IMR-90 (cell line): ENCODE measurements around the gene EXOC2.

Experiments
- BHLHE40 ChIP-seq: fragments of 150-350 bp; IDR thresholded peaks from 2 replicates; pipeline ENCODE4 v1.6.1; 2016; ENCODE audit warnings: mild to moderate bottlenecking, low read depth, low read length
- CEBPB ChIP-seq: IDR thresholded peaks from 2 replicates; pipeline ENCODE4 v1.6.1; 2012; ENCODE audit warnings: low read depth, low read length, improper control_type of control experiment
- CHD1 ChIP-seq: IDR thresholded peaks from 2 replicates; pipeline ENCODE4 v1.6.1; 2012; ENCODE audit warnings: low read depth, low read length, improper control_type of control experiment
- ELK1 ChIP-seq: fragments of 150-350 bp; IDR thresholded peaks from 2 replicates; pipeline ENCODE4 v1.6.1; 2016; ENCODE audit warnings: low read depth, mild to moderate bottlenecking, low read length, moderate library complexity, borderline replicate concordance
- MAZ ChIP-seq: IDR thresholded peaks from 2 replicates; pipeline ENCODE4 v1.6.1; 2012; ENCODE audit warnings: low read depth, mild to moderate bottlenecking, low read length, improper control_type of control experiment, moderate library complexity, borderline replicate concordance
- MXI1 ChIP-seq: IDR thresholded peaks from 2 replicates; pipeline ENCODE4 v1.6.1; 2012; ENCODE audit warnings: low read depth, mild to moderate bottlenecking, low read length, moderate library complexity, borderline replicate concordance
- POLR2A ChIP-seq: IDR thresholded peaks from 2 replicates; pipeline ENCODE4 v1.6.1; 2012; ENCODE audit warnings: mild to moderate bottlenecking, low read depth, low read length
- RAD21 ChIP-seq: IDR thresholded peaks from 2 replicates; pipeline ENCODE4 v1.6.1; 2012; ENCODE audit warnings: low read length, improper control_type of control experiment
- RCOR1 ChIP-seq: IDR thresholded peaks from 2 replicates; pipeline ENCODE4 v1.6.1; 2012; ENCODE audit warnings: mild to moderate bottlenecking, low read length, improper control_type of control experiment; ENCODE audit not compliant: insufficient replicate concordance
- SMC3 ChIP-seq: fragments of 150-350 bp; IDR thresholded peaks from 2 replicates; pipeline ENCODE4 v1.6.1; 2016; ENCODE audit warnings: low read depth, mild to moderate bottlenecking, antibody characterized with exemption, low read length, moderate library complexity
- USF2 ChIP-seq: fragments of 150-350 bp; IDR thresholded peaks from 2 replicates; pipeline ENCODE4 v1.6.1; 2017; ENCODE audit warnings: mild to moderate bottlenecking, antibody characterized with exemption, low read length, low read depth
- TF ChIP-seq, protein P1 (sequence below): conservative IDR thresholded peaks from 2 replicates; pipeline ENCODE4 v1.5.1; 2012; ENCODE audit warnings: mild to moderate bottlenecking, low read depth, low read length, improper control_type of control experiment

DNA sequence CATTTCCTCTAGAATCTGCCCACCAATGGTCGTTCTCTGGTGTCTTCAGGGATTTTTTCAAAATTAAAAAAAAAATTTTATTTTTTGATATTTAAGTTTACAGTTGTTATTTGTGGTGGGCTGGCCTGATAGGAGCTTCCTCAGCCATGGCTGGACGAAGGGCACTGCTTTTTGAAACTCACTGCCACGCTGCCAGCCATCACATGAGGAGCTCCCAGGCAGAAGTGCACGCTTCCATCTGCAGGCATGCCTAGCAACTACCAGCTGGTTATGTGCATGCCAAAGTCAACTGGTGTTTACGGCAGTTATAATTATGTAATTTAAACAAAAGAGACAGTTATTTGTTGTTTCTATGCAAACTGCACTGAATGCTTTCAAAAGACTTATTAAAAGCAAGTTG is 196.3 kb downstream of the EXOC2 start:
- TF ChIP-seq, protein P1, sequence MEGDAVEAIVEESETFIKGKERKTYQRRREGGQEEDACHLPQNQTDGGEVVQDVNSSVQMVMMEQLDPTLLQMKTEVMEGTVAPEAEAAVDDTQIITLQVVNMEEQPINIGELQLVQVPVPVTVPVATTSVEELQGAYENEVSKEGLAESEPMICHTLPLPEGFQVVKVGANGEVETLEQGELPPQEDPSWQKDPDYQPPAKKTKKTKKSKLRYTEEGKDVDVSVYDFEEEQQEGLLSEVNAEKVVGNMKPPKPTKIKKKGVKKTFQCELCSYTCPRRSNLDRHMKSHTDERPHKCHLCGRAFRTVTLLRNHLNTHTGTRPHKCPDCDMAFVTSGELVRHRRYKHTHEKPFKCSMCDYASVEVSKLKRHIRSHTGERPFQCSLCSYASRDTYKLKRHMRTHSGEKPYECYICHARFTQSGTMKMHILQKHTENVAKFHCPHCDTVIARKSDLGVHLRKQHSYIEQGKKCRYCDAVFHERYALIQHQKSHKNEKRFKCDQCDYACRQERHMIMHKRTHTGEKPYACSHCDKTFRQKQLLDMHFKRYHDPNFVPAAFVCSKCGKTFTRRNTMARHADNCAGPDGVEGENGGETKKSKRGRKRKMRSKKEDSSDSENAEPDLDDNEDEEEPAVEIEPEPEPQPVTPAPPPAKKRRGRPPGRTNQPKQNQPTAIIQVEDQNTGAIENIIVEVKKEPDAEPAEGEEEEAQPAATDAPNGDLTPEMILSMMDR = no peak
- no peak for TF ChIP-seq BHLHE40
- no peak for TF ChIP-seq RCOR1
- TF ChIP-seq POLR2A = no peak
- TF ChIP-seq USF2 = no peak
- TF ChIP-seq RAD21 = no peak
- no peak for TF ChIP-seq MXI1
- TF ChIP-seq MAZ = no peak
- TF ChIP-seq CHD1 = no peak
- TF ChIP-seq SMC3 = no peak
- no peak for TF ChIP-seq ELK1
- TF ChIP-seq CEBPB = no peak
